ENCODE data around the gene NEO1.

NEO1 gene

GRCh38 chr15:73031648-73032047 lies 20.6 kb upstream of the NEO1 start:
- no peak for DNase-seq (ENCODE audit: low read depth)

- DNase-seq (ENCODE audit: low read depth) = no peak
These were observed 18.7 kb upstream of the NEO1 start for GRCh38 chr15:73033611-73034010.

GRCh38 chr15:73034221-73034620 lies 18.0 kb upstream of the NEO1 start:
- DNase-seq (ENCODE audit: low read depth) = no peak

DNA sequence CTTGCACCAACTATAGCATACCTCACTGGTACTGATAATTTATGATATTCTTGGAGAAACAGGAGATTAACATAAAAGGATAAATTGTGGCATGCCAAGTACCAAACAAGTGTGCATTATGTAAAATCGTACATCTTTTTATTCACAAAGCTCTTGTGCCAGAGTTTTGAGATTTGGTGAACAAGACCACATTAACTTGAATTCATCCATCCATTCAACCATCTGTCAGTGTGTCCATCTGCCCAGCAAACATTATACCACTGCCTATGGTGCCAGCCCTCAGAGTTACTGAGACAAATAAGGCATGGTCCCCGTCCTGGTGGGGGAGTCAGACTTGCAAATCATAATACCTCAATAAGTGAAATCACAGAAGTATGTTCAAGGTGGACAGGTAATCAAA lies 17.0 kb upstream of the NEO1 start:
- no peak for DNase-seq (ENCODE audit: low read depth)

DNA sequence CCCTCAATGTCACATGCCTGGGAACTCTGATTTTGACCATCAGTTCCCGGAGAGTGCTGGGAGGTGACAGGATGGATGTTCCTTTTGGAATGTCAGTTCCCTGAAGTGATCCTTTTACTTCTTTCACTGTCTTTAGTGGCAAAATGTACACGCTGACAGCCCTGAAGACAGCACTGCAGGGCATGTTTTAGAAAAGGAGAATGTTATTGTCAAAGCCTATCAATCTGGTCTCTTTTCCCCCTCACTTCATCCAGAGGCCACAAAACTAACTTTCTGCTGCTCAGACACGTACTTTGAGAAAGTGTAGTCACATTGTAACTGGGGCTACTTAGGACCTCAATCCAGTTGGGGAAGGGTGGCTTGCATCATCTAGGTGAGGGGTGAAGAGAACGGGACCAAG lies 14.0 kb upstream of the NEO1 start:
- DNase-seq (ENCODE audit: low read depth) = no peak

DNA sequence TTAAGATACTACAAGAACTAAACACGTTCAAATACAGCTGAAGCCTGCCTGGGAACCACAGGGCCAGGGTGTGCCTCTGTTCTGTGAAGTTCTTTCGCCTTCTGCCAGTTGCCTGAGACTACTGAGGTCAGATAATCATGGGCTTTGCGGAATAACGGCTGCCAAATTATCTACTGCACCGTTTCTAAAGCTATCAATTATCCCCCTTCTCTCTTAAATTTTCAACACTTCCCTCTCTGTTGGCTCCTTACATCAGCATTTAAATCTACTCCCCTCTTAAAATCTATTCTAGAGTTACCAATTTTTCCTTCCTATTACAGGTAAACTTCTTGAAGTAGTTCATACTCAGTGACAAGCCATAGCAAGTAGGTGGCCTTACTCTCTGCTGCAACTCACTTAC lies 6.2 kb upstream of the NEO1 start:
- no peak for DNase-seq (ENCODE audit: low read depth)

DNA sequence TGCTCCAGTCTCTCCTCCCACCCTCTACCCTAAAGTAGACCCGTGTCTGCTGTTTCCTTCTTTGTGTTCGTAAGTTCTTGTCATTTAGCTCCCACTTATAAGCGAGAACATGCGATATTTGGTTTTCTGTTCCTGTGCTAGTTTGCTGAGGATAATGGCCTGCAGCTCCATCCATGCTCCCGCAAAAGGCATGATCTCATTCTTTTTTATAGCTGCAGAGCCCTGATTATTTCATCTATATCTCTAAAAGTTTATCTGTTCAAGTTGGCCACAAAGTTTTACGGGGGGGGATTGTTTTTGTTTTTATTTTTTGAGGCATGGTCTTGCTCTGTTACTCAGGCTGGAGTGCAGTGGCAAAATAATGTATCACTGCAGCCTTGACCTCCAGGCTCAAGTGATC lies 4.4 kb upstream of the NEO1 start:
- no peak for DNase-seq (ENCODE audit: low read depth)

- DNase-seq (ENCODE audit: low read depth) = no peak
These were observed 3.5 kb upstream of the NEO1 start for GRCh38 chr15:73048624-73049295.

GRCh38 chr15:73049564-73050215 lies 2.6 kb upstream of the NEO1 start:
- DNase-seq (ENCODE audit: low read depth) = no peak

GRCh38 chr15:73050561-73051295 lies 1.5 kb upstream of the NEO1 start:
- DNase-seq (ENCODE audit: low read depth) = no peak

GRCh38 chr15:73051391-73051806 lies 864 bp upstream of the NEO1 start:
- DNase-seq (ENCODE audit: low read depth) = no peak

DNA sequence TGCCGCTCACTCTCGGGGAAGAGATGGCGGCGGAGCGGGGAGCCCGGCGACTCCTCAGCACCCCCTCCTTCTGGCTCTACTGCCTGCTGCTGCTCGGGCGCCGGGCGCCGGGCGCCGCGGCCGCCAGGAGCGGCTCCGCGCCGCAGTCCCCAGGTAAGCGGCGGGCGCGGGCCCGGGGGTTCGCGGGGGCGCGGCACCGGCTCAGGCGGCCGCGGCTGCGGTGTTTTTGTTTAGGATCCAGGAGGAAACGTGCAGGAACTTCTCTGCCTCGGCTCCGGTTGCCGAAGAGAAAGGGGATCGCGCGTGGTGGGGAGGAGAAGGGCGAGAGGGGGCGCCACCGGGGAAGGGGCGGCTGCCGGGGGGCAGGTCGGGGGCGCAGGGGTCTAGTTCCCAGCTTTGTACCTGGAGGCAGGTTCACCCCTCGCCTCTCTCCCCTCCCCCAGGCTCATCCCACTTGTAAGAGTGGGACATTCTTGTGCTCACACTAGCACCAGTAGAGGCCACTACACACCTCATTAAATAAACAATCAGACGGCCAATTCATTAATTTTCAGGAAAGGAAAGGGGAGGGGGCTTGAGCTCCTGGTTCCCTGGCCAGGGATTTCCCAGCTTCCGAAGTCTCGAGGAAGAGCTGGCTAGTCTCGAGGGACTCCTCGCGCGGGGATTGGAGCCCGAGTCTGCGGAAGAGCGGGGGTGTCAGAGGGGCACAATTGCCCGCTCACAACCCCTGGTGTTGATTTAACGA lies 562 bp downstream of the NEO1 start:
- DNase-seq (ENCODE audit: low read depth) = no peak

DNA sequence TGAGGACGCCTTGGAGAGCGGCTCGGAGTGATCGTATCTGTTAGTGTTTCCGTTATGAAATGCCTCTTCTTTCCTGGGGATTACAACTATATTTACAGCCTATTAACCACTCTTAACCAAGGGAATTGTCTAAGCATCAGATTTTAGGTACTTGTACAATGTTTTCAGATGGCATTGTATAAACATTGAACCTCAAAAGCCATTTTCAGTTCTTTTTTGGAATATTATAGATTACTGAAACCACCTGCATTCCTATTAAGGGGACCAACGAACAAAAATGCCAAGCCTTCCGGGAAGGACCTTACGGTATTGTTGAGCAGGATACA lies 1.1 kb downstream of the NEO1 start:
- no peak for DNase-seq (ENCODE audit: low read depth)

DNA sequence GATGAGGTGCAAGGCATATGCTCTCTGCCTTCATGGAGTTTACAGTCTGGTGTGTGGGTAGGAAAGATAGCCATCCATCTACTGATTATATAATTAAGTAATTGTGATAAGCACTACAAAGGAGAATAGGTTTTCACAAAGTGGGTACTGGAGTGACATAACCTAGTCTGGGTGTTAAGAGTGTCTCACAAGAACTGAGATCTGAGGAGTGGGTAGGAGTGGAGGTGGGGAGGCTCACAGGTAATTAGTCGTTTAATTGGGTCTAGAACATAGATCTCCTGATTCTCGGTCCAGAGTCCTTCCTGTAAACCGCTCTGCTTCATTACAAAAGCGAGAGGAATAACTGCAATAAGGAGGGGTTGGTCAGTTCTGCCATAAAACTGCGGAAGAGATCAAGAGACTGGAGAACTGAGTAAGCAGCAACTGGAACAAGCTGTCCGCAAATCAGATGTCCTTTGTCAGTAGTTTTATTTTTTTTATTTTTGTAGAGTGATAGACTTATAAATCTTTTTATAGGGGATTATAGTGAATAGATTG lies 2.2 kb downstream of the NEO1 start:
- no peak for DNase-seq (ENCODE audit: low read depth)

DNA sequence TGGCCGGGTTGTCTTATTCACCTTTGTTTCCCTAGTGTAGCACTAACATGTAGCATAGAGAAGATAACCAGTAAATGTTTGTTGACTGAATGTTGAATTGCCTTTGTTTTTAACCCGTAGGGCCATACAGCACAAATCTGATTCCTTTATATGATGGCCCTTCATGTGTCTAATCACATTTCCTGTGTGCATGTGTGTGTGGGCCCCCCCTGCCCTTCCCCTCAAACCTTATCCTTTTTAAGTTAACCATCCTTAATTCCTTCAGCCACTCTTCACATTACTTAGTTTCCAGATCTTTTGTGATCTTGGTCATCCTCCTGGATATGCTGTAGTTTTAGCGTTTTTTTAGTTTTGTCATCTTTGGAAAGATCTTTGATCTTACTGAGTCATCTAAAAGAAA lies 4.2 kb downstream of the NEO1 start:
- DNase-seq (ENCODE audit: low read depth) = no peak

GRCh38 chr15:73058437-73058836 lies 6.2 kb downstream of the NEO1 start:
- no peak for DNase-seq (ENCODE audit: low read depth)

- no peak for DNase-seq (ENCODE audit: low read depth)
These were observed 12.9 kb downstream of the NEO1 start for GRCh38 chr15:73065114-73065513.

DNA sequence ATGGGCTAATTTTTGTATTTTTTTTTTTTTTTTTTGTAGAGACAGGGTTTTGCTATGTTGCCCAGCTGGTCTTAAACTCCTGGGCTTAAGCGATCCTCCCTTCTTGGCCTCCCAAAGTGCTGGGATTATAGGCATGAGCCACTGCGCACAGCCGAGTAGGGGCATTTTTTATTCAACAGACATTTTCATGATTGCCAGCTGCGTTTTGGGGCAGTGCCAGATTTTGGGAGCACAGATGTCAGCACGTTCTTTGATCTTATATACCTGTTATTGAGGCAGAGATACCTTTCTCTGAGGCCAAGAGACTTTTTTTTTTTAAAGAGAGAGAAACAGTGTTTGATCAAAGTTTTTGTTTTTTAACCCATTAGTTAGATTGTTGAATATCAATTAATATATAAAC lies 16.8 kb downstream of the NEO1 start:
- DNase-seq (ENCODE audit: low read depth) = no peak

- DNase-seq (ENCODE audit: low read depth) = no peak
These were observed 20.6 kb downstream of the NEO1 start for GRCh38 chr15:73072894-73073293.

DNA sequence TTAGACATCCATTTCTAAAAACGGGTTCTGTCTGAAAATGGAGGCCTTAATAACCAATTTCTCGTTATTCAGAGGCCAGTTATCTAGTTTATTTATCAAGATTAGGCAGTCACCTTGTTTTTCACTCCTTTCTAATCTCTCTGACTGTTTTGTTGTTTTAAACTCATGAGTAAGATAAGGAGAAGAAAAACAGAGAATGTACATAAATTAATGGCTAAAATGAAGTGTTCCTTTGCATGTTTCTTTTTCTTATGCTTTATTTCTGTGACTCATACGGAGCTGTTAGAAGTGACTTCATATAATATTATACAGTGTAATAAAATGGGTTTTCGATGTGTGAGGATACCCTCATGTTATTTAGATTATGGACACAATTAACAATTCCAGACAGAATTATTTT lies 22.0 kb downstream of the NEO1 start:
- DNase-seq (ENCODE audit: low read depth) = no peak

DNA sequence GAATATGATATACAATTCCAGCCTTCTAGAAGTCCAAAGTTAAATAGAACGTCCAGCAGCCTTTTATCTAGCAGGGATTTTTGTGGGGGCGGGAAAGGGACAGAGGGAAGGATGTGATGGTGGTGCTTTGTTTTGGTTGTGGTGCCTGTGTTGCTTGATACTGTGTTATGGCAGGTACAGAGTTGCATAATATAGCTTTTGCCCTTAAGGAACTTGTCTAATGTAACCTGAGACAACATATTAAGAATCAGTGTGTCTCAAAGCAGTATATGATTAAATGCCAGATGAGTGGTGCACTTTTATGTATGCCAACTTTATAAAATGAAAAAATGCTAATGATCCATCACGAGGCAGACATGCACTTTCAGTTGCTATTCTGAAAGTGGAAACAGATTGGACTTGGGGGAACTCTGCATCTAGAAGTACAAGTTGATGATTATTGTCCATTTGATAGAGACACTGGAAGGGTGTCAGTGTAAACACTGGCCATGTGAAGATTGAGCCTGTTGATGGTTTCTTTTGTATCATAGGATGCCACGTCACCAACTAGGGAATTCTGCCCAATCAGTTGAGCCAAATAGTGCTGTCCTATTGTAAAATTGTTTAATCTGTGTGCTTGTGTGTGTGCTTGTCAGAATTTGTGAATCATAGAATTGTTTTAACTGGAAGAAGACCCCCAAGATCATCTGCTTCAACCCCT lies 23.0 kb downstream of the NEO1 start:
- DNase-seq (ENCODE audit: low read depth) = no peak

DNA sequence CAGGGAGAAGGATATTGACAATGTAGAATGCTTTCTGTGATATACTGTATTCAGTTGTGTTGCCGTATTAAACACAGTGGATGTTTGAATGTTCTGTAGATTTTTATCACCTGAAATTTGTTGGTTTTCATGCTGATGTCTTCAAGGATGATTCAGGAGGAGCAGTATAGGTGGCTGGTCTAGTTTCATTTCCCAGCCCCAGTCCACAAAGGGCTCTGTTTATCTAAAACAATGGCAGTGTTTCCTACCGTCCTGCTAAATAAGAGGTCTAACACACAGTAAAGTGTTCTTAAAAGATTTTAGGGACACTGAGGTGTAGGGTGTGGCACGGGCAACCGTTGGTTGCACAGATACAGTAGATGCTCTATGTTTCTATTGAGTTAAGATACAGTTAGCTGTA lies 26.0 kb downstream of the NEO1 start:
- DNase-seq (ENCODE audit: low read depth) = no peak

All from fibroblast of the conjunctiva (primary cell).